SK-N-SH (cell line): ENCODE results near the gene MACROD2. TPM values are rescaled to one million over a fixed set of nuclear protein-coding genes. Genes with fewer than 3 reads are reported as not detected.

Source experiments
- CTCF ChIA-PET: fragments of 300-600, 350-600 bp; formaldehyde crosslinking; extraction: SDS; loops from one replicate; lab custom pipeline; 2021; lab: Yijun Ruan, JAX
- POLR2A ChIA-PET: fragments of 350-600 bp; sonication (Branson Sonifier 250); formaldehyde crosslinking; extraction: SDS; loops from one replicate; lab custom pipeline; 2020; ENCODE audit warnings: antibody characterized with exemption, inconsistent platforms; lab: Yijun Ruan, JAX
- DNase-seq: peaks from one replicate; pipeline ENCODE4 v3.0.0; 2012
- H2AFZ ChIP-seq: fragments of 200-600 bp; sonication (generic); 2 replicates; pipeline ENCODE4 v1.8.1; 2016; ENCODE audit warnings: antibody characterized with exemption, mild to moderate bottlenecking, low read depth
- H3F3A ChIP-seq: fragments of 200-600 bp; sonication (generic); replicated peaks from 2 replicates; pipeline ENCODE3; 2016; ENCODE audit warnings: antibody characterized with exemption, mild to moderate bottlenecking; ENCODE audit not compliant: insufficient read depth
- H3K27ac ChIP-seq, 2 experiments: fragments of 200-500 bp in 1 of 2; fragments of 200-600 bp in 1 of 2; sonication (Bioruptor generic) in 1 of 2; sonication (generic), shearing (Covaris generic) in 1 of 2; 2 replicates each; pipeline versions ENCODE4 v1.5.1 to v1.6.1; 2014 to 2016; ENCODE audit warnings: low read depth in 2 of 2, inconsistent platforms in 1 of 2, low read length in 1 of 2, mild to moderate bottlenecking in 1 of 2, mixed read lengths in 1 of 2
- H3K27me3 ChIP-seq: fragments of 200-600 bp; sonication (generic), shearing (Covaris generic); 2 replicates; pipeline ENCODE4 v1.6.1; 2016; ENCODE audit warnings: mixed run types; ENCODE audit not compliant: insufficient read depth
- H3K36me3 ChIP-seq, 2 experiments: fragments of 200-500 bp in 1 of 2; fragments of 200-600 bp in 1 of 2; sonication (Bioruptor generic) in 1 of 2; sonication (generic) in 1 of 2; replicated peaks in 1 of 2; 2 replicates each; pipeline versions ENCODE3 to v1.5.1; 2014 to 2016; ENCODE audit warnings: low read length in 1 of 2, mild to moderate bottlenecking in 1 of 2; ENCODE audit not compliant: insufficient read depth in 2 of 2, control insufficient read depth in 1 of 2
- H3K4me1 ChIP-seq, 2 experiments: fragments of 200-500 bp in 1 of 2; fragments of 200-600 bp in 1 of 2; sonication (Bioruptor generic) in 1 of 2; sonication (generic), shearing (Covaris generic) in 1 of 2; 2 replicates each; pipeline versions ENCODE4 v1.5.1 to v1.6.1; 2014 to 2016; ENCODE audit warnings: low read depth in 1 of 2, low read length in 1 of 2, mixed run types in 1 of 2; ENCODE audit not compliant: insufficient read depth in 2 of 2, control insufficient read depth in 1 of 2
- H3K4me2 ChIP-seq: fragments of 200-600 bp; sonication (generic), shearing (Covaris generic); 2 replicates; pipeline ENCODE4 v1.6.1; 2017; ENCODE audit warnings: mixed run types
- H3K4me3 ChIP-seq, 2 experiments: fragments of 200-500 bp in 1 of 2; fragments of 200-600 bp in 1 of 2; sonication (Bioruptor generic) in 1 of 2; sonication (generic), shearing (Covaris generic) in 1 of 2; 2 replicates each; pipeline versions ENCODE4 v1.5.1 to v1.8.1; 2014 to 2016; ENCODE audit warnings: low read depth in 2 of 2, inconsistent platforms in 1 of 2, low read length in 1 of 2, mild to moderate bottlenecking in 1 of 2, mixed read lengths in 1 of 2, moderate library complexity in 1 of 2
- H3K79me2 ChIP-seq: fragments of 200-600 bp; sonication (generic); 2 replicates; pipeline ENCODE4 v1.8.1; 2017; ENCODE audit warnings: mild to moderate bottlenecking; ENCODE audit not compliant: insufficient read depth
- H3K9ac ChIP-seq: fragments of 200-600 bp; sonication (generic); 2 replicates; pipeline ENCODE4 v1.6.1; 2017; ENCODE audit warnings: mixed run types
- H3K9me2 ChIP-seq: fragments of 200-600 bp; sonication (generic); 2 replicates; pipeline ENCODE4 v1.6.1; 2017; ENCODE audit warnings: mixed run types
- H3K9me3 ChIP-seq: fragments of 200-600 bp; sonication (generic); 2 replicates; pipeline ENCODE4 v1.6.1; 2017; ENCODE audit warnings: mixed run types, mild to moderate bottlenecking, moderate library complexity
- H4K20me1 ChIP-seq: fragments of 200-600 bp; sonication (generic); 2 replicates; pipeline ENCODE4 v1.6.1; 2017; ENCODE audit warnings: mild to moderate bottlenecking, mixed run types; ENCODE audit not compliant: insufficient read depth
- ELF1 ChIP-seq: IDR thresholded peaks from 2 replicates; pipeline ENCODE4 v1.4.0; 2012
- EP300 ChIP-seq, 2 experiments: IDR thresholded peaks; 2 replicates each; pipeline versions ENCODE4 v1.4.0 to v1.6.1; 2012; ENCODE audit warnings: borderline replicate concordance in 1 of 2, low read depth in 1 of 2, low read length in 1 of 2
- EZH2phosphoT487 ChIP-seq: fragments of 200-600 bp; sonication (generic); IDR thresholded peaks from 2 replicates; pipeline ENCODE4 v1.6.1; 2017; ENCODE audit warnings: low read depth, mixed run types, mild to moderate bottlenecking, antibody characterized with exemption, moderate library complexity, borderline replicate concordance
- FOSL2 ChIP-seq: IDR thresholded peaks from 2 replicates; pipeline ENCODE4 v1.4.0; 2012; ENCODE audit warnings: low read depth, mild to moderate bottlenecking, moderate library complexity, borderline replicate concordance
- FOXJ3 ChIP-seq: sonication (generic); formaldehyde crosslinking; IDR thresholded peaks from 2 replicates; pipeline ENCODE4 v1.5.1; 2020; ENCODE audit warnings: mild to moderate bottlenecking, missing genetic modification reagents
- GABPA ChIP-seq: IDR thresholded peaks from 2 replicates; pipeline ENCODE4 v1.4.0; 2012; ENCODE audit warnings: low read depth, mild to moderate bottlenecking
- GATA2 ChIP-seq: sonication (generic); formaldehyde crosslinking; IDR thresholded peaks from 2 replicates; pipeline ENCODE4 v1.5.0; 2020; ENCODE audit warnings: mild to moderate bottlenecking, missing genetic modification reagents
- IRF3 ChIP-seq: fragments of 150-350 bp; IDR thresholded peaks from 2 replicates; pipeline ENCODE4 v1.6.1; 2016; ENCODE audit warnings: mild to moderate bottlenecking, low read depth, low read length
- MAX ChIP-seq: IDR thresholded peaks from 2 replicates; pipeline ENCODE4 v1.4.0; 2012; ENCODE audit warnings: low read depth
- MXI1 ChIP-seq: IDR thresholded peaks from 2 replicates; pipeline ENCODE4 v1.6.1; 2012; ENCODE audit warnings: mild to moderate bottlenecking, low read depth, low read length, improper control_type of control experiment
- NFIC ChIP-seq: IDR thresholded peaks from 2 replicates; pipeline ENCODE4 v1.4.0; 2012; ENCODE audit warnings: borderline replicate concordance
- NRF1 ChIP-seq: IDR thresholded peaks from 2 replicates; pipeline ENCODE4 v1.6.1; 2012; ENCODE audit warnings: low read depth, mild to moderate bottlenecking, low read length
- PBX3 ChIP-seq: IDR thresholded peaks from 2 replicates; pipeline ENCODE4; 2012
- POLR2AphosphoS5 ChIP-seq: IDR thresholded peaks from 2 replicates; pipeline ENCODE4 v1.6.1; 2012; ENCODE audit warnings: low read depth, low read length
- RCOR1 ChIP-seq: fragments of 150-350 bp; IDR thresholded peaks from 2 replicates; pipeline ENCODE4 v1.6.1; 2017; ENCODE audit warnings: antibody characterized with exemption, low read length
- RFX5 ChIP-seq: IDR thresholded peaks from 2 replicates; pipeline ENCODE4 v1.6.1; 2012; ENCODE audit warnings: mild to moderate bottlenecking, improper control_type of control experiment, low read length
- SIN3A ChIP-seq: IDR thresholded peaks from 2 replicates; pipeline ENCODE4 v1.6.1; 2012; ENCODE audit warnings: low read depth, mild to moderate bottlenecking, low read length, moderate library complexity, borderline replicate concordance
- USF2 ChIP-seq: fragments of 150-350 bp; IDR thresholded peaks from 2 replicates; pipeline ENCODE4 v1.6.1; 2017; ENCODE audit warnings: antibody characterized with exemption, low read length, low read depth, borderline replicate concordance
- WGBS: methylation state at CpG from one replicate; pipeline ENCODE4 v1.1.6; 2017; ENCODE audit warnings: low lambda C conversion rate; 5-methylcytosine and 5-hydroxymethylcytosine counted together
- polyA plus RNA-seq, 3 experiments: library from polyadenylated mRNA; depleted of rRNA; stranded (reverse); fragments of >200 nt; gene quantifications; 2 replicates each; pipeline ENCODE4 v1.2.3, GENCODE V29; 2012

MACROD2 gene
- polyA plus RNA-seq, 1 of the 3 experiments (the other 2 are of a cell fraction): 0.33 TPM

DNA sequence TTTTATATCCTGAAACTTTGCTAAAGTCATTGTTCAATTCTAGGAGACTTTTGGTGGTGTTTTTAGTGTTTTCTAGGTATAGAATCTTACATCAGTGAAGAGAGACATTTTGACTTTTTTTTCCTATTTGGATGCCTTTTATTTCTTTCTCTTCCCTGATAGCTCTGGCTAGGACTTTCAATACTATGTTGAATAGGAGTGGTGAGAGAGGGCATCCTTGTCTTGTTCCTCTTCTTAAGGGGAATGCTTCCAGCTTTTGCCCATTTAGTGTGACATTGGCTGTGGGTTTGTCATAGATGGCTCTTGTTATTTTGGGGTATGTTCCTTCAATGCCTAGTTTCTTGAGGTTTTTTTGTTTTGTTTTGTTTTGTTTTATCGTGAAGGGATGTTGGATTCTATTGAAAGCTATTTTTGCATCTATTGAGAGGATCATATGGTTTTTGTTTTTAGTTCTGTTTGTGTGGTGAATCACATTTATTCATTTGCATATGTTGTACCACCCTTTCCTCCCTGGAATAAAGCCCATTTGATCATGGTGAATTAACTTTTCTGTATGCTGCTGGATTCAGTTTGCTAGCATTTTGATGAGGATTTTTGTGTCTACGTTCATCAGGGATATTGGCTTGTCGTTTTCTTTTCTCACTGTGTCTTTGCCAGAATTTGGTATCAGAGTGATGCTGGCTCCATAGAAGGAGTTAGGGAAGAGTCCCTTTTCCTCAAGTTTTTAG lies 882.1 kb downstream of the MACROD2 start:
- H3K4me1 ChIP-seq: 0 out of 4 replicates have a peak, but pooled peaks cover 0 to 5% of the 10 kb centered on the region in 2 experiments
- TF ChIP-seq NFIC: no peak
- TF ChIP-seq GABPA: no peak
- no peak for TF ChIP-seq SIN3A
- TF ChIP-seq POLR2AphosphoS5: no peak
- no peak for TF ChIP-seq RFX5
- no peak for TF ChIP-seq PBX3
- no peak for TF ChIP-seq FOXJ3 (CRISPR knock-in tag)
- TF ChIP-seq RCOR1: no peak
- no peak for TF ChIP-seq IRF3
- no peak for TF ChIP-seq MXI1
- TF ChIP-seq GATA2 (CRISPR knock-in tag): no peak
- TF ChIP-seq FOSL2: no peak
- no peak for TF ChIP-seq ELF1
- TF ChIP-seq NRF1: no peak
- TF ChIP-seq MAX: no peak
- TF ChIP-seq USF2: no peak
- no peak for TF ChIP-seq EZH2phosphoT487
- TF ChIP-seq EP300 (IDR thresholded peaks at IDR 0.05; ENCODE audit: borderline replicate concordance in 1 of 2, low read depth in 1 of 2, low read length in 1 of 2): no peak
- TF ChIP-seq, all 33 proteins: peak for 0
- ChIA-PET POLR2A (no interaction called here), CTCF (no interaction called here)
- WGBS: 84% methylated on average over 3 of the region's 3 CpGs
- Histone ChIP-seq H3K36me3 (no peaks in the 10 kb centered on the region), H3K79me2 (no peaks in the 10 kb centered on the region), H3K27me3 (no peaks in the 10 kb centered on the region), H3F3A (peaks cover 6% of the 10 kb centered on the region), H3K27ac (peak overlapping the region in 1 of 2 experiments; percentile 25; a peak in 1 of 4 replicates), H4K20me1 (no peaks in the 10 kb centered on the region), H3K9me3 (no peaks in the 10 kb centered on the region), H3K4me2 (no peak overlapping the region), H3K4me3 (no peak overlapping the region), H2AFZ (no peak overlapping the region), H3K9ac (no peak overlapping the region), H3K9me2 (no peaks in the 10 kb centered on the region)
- DNase-seq: no peak
